HTR-8/SVneo (cell line): Measurements from ENCODE around the gene S100A9.
"Not testable (repeated sequence)": the region's sequence is repeated elsewhere in the genome, so short reads cannot be mapped to it uniquely, and the experiment has no call there.

ENCODE experiments used
- DNase-seq: peaks from one replicate; pipeline ENCODE4 v3.0.0; 2011; ENCODE audit warnings: low spot score, mixed read lengths; ENCODE audit not compliant: insufficient read length
- FAIRE-seq: peaks from 2 replicates; lab custom pipeline; 2011; peaks lifted over from hg19 to GRCh38; lab: Jason Lieb, UNC

The S100A9 gene

DNA sequence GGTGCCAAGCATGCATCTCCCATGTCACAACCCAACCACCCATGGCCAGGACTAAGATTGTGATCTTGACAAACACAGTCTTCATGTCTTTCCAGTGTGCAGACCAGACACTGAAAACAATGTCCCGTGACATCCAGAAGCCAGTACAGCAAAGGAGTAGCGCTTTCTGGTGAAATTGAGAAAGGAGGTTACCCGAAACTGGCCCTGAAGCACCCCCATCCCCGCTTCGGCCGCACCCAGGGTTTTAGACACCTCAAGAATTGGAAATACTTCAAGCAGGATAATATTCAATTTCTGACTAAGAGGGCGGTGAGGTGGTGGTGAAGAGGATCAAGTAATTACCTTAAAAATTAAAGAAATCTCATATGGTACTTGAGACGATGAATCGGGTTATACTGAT is 43.8 kb downstream of the S100A9 start:
- DNase-seq, result no peak
- no peak for FAIRE-seq

DNA sequence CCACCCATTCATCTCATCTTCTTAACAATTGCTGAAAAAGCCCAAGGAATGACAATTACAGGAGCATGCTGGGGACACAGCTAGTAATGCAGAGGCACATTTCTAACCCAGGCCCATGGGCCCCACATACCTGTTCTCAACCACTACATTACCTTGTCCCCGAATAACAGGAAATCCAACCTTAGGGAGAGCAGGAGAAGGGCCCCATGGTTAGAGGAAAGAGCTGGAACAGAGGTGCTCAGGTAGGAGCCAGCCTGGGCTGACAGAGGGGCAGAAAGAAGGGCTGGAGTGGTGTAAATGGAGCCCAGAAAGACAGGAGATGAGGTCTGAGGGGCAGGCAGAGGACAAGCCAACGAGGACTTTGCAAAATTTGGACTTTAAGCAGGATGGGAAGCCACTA is 44.6 kb downstream of the S100A9 start:
- DNase-seq (no peak), FAIRE-seq (no peak)

DNA sequence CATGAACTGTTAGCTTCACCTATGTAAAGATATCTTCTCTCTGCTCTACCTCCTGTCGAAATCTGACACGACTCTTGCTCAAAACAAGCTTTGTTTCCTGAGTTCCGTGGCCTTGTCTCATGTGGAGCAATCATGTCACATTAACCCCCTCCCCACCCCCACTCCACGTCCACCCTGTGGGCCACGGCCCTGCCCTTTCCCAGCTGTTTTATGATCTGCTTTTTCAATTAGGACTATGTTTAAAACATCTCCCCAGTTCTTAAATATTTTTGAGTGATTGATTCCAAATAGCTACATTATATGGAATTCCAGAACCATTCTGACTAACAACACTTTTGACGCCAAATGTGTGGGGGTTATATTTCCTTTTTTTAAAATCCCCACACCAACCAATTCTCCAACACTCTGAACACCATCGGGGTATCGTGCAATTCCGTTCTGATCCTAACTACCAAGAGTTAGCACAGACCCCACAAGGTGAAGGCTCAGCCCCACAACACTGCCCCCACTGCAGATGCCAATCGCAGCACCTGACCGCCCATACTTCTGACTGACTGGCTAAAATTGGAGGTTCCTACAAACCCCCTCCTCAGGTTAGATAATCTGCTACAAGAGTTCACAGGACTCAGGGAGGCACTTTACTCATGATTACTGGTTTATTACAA is 45.9 kb downstream of the S100A9 start:
- no peak for FAIRE-seq
- no peak for DNase-seq

DNA sequence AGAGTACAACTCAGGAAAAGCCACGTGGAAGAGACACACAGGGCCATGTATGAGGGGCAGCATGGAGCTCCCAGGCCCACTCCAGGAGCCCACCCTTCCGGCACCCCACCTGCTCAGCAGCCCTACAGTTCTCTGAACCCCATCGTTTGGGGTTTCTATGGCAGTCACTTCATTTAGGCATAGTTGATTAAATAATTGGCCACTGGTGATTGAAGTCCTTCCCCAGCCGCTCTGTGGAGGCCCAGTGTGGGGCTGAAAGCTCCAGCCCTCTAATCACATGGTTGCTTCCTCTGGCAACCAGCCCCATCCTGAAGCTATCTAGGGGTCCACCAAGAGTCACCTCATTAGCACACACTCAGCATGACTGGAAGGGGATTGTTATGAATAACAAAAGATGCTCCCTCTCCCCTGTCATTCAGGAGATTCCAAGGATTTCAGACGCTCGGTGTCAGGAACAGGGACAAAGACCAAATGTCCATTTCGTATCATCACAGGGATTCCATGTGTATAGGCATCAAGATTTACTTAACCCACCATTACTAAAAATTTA is 46.5 kb downstream of the S100A9 start:
- FAIRE-seq (no peak), DNase-seq (no peak)

DNA sequence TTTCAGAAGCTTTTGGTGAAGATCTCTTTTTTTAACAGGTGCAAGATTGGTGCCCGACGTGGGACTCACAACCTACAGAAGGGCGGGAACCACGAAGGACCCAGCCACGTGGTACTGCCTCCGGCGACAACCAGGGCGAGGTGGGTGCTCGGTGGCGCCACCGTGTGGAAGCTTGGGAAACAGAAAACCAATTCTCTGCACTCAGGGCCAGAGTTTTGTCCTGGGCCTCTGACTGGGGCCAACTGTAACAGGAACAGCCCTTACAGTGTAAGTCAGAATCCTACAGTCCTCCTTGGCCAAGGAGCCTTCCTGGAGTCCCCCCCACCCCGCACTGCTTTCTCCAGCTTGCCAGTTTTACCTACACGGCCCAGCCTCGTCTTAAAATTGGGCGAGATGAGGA is 47.1 kb downstream of the S100A9 start:
- no peak for FAIRE-seq
- no peak for DNase-seq

DNA sequence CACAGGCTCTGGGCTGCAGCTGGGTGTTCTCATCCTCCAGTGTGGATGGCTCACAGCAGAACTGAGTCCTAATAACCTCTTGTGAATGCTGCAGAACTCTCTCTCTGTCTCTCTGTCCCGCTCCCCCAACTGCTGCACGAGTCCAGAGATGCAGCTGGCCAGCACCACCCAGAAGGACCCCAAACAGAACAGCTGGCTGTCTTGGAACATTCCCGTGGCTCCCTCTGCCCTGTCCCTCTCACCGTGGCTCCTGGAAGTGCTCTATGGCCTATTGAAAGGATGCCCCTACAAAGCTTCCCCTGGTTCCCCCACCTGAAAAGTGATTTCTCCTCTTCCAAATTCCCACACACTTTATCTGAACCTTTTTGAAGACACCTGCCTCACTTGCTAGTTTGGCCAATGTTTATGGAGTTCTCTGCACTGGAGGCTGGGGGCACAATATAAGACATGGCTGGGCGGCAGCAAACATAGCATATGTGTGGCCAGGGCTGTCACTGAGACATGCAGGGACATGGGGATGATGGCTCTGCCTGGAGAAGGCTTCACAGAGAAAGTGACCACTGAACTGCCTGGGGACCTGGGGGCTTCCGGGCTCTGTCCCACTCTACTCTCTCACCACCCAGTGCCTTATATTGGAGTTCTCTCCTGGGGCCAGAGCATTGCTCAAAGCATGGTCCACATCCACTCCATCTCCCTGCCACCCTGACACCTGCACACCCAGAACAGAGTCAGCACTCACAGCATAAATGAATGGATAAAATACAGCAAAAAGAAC is 48.4 kb downstream of the S100A9 start:
- DNase-seq, FAIRE-seq: not testable (repeated sequence)

DNA sequence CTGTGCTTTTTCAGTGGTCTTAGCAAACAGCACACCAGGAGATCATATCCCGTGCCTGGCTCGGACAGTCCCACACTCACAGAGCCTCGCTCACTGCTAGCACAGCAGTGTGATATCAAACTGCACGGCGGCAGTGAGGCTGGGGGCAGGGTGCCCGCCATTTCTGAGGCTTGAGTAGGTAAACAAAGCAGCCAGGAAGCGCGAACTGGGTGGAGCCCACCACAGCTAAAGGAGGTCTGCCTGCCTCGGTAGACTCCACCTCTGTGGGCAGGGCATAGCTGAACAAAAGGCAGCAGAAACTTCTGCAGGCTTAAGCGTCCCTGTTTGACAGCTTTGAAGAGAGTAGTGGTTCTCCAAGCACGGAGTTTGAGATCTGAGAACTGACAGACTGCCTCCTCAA is 49.6 kb downstream of the S100A9 start:
- not testable (repeated sequence) for DNase-seq, FAIRE-seq
